ENCODE results near the gene USPL1.

USPL1 gene

DNA sequence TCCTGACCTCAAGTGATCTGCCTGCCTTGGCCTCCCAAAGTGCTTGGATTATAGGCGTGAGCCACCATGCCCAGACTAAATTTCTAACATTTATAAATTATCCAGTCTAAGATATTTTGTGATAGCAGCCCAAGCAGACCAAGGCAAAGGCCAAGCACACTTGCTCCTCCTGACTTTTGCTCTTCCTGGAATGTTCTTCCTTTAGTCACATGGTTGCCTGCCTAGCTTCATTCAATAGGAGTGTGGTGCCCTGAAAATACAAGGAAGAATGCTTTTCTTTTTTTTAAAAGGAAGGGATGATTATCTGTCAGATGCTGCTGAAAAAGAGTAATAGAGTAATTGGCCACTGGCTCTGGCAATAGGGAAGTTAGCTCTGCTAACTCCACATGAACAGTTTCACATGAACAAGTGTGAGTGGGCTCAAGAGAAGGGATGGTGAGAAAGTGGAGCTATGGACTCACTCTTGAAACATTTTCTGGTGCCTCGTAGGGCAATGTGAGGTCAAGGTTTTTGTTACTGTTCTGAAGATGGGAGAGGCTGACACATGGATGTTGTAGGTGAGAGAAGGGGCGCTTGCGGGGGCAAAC is 47.1 kb downstream of the USPL1 start:
- DNase-seq, result no peak

DNA sequence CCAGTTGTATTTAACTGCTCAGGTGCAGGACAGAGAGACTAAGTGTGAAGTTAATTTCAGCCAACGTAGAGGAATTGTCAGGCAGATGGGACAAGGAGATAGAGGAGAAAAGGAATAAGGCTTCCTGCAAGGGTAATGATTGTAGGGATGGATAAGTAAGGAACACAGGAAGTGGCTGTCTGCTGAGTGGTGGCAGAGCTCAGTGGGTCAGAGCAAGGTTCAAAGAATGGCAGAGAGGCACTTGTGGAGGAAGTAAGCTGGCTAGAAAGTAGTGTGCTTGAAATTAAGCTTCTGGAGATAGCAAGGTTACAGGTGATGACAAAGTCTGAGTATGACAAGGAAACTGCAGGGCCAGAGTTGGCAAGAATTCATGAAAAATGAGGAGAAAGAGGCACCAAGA is 47.9 kb downstream of the USPL1 start:
- no peak for DNase-seq

GRCh38 chr13:30666113-30666512 is 48.4 kb downstream of the USPL1 start:
- DNase-seq, result no peak

DNA sequence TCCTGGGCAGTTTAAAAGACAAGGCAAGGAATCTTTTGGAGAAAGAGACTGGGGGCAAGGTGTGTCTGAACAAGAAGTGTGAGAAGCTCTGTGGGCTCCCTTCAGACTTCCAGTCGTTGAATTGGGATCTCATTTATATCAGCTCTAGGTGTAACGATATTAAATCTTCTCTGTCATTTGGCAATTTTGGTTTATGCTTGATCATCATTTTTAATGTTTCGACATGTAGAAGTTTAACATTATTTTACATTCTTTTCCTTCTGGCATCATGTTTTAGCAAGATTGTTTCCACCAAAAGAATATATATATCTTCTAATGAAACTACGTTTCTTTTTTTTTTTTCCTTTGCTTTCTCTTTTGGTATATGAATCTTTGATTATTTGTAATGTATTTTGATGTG is 49.3 kb downstream of the USPL1 start:
- DNase-seq, result no peak

GRCh38 chr13:30668312-30668711 is 50.6 kb downstream of the USPL1 start:
- DNase-seq, result no peak

- no peak for DNase-seq
Measured at GRCh38 chr13:30671271-30671815, 53.6 kb downstream of the USPL1 start.

DNA sequence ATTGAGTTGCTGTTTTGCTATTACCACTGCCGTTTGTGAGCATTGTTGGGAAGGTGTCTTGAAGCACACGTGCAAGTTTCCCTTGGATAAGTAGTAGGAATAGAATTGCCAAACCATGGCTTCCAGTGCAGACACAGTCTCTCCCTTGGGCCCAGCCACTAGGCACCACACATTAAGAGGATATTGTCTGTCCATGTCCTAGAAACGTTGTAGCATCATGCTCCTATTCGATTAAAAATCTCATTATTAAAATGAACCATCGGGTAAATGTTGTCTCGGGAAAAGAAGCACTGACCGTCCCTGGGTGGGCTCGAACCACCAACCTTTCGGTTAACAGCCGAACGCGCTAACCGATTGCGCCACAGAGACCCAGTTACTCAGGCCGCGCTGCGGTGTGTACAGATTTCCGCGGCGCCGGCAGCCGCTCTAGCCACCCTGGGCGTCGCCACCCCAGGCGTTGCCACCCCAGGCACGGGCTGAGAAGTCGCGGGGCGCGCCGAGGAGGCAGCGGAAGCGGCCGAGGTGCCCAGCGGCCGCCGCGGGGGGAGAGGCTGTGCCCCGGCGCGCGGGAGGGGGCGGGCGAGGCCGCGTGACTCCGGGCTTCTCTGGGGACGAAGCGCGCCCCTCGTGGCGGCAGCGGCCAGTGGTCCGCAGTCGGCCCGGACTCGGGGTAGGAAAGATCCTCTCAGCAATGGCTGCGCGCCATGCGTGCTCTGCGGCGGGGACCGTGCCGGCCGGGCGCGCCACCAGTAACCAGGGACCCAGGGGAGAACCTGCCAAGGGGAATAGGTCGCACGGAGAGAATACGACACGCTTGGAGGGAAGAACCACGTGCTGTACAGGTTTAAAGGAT is 56.2 kb downstream of the USPL1 start:
- DNase-seq, result peak; percentile 94

DNA sequence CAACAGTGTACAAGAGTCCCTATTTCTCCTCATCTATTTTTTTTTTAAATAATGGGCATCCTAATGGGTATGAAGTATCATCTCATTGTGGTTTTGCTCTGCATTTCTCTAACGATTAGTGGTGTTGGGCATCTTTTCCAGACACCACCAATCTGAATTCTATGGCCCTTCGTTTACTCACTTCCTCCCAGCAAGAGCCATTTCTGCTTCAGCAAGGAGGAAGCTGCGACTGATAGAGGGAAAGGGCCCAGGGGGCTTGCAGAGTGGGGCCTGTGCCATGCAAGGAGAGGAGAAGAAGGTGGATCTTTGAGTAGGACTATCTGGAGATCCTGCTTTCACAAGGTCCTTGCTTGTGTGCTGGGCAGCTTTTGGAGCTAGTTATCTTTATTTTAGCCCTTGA is 58.0 kb downstream of the USPL1 start:
- no peak for DNase-seq

- no peak for DNase-seq
Measured at GRCh38 chr13:30676672-30677071, 59.0 kb downstream of the USPL1 start.

DNA sequence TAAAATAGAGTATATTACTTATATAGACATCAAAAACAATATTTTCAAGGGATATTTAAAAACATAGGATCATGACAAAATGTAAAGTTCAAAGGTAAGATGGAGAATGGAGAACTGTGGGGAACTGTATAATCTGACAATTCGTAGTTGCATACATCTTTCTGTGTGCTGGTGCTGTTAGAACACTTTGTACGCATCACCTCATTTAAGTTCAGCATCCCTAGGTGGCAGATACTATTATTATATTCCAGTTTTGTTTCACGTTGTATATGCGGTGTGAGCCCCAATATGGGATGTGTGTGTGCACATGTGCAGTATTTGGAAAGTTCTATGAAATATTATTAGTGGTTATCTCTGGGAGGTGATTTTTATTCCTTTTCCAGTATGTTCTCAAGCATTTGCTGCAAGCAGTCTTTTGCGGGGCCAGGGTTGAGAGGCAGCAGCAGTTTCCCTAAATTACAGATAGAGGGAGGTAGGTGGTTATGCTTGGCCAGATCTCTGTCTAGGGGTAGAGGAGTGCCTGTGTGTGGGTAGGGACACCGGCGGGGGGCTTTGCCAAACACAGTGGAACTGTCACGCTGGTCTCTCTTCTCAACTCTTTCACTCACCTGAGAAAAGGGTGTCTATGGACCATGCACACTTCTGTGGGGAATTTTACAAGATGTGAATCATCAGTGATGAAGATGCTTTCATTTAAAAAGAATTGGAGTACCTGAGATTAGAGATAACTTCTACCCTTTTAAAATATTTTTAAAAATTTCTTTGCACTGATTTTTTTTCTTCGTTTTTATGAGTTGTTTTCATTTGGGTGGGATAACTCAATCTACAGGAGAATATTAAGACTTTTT is 62.0 kb downstream of the USPL1 start:
- peak; percentile 52 for DNase-seq

DNA sequence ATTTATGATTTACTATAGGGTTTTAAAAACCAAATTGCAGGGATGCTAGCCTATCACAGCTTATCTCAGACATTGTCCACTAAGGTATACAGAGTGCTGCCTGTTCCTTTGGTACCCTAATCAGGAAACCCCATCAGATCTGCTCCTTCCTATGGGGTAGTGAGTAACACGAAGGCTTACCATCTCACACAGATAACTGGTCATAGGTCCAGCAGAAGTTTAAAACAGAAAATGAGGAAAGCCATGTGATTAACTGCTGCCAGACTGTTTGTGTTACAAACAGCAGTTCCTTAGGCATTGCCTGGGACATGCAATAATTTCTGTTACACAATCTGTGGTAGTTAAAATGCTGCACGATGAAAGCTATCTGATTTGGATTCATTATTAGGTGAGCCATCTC is 64.1 kb downstream of the USPL1 start:
- no peak for DNase-seq

GRCh38 chr13:30685320-30685859 is 67.7 kb downstream of the USPL1 start:
- DNase-seq, result no peak

- no peak for DNase-seq
Measured at GRCh38 chr13:30685987-30686386, 68.3 kb downstream of the USPL1 start.

- DNase-seq, result no peak
Measured at GRCh38 chr13:30687601-30688000, 69.9 kb downstream of the USPL1 start.

GRCh38 chr13:30689752-30690151 is 72.0 kb downstream of the USPL1 start:
- DNase-seq, result no peak

DNA sequence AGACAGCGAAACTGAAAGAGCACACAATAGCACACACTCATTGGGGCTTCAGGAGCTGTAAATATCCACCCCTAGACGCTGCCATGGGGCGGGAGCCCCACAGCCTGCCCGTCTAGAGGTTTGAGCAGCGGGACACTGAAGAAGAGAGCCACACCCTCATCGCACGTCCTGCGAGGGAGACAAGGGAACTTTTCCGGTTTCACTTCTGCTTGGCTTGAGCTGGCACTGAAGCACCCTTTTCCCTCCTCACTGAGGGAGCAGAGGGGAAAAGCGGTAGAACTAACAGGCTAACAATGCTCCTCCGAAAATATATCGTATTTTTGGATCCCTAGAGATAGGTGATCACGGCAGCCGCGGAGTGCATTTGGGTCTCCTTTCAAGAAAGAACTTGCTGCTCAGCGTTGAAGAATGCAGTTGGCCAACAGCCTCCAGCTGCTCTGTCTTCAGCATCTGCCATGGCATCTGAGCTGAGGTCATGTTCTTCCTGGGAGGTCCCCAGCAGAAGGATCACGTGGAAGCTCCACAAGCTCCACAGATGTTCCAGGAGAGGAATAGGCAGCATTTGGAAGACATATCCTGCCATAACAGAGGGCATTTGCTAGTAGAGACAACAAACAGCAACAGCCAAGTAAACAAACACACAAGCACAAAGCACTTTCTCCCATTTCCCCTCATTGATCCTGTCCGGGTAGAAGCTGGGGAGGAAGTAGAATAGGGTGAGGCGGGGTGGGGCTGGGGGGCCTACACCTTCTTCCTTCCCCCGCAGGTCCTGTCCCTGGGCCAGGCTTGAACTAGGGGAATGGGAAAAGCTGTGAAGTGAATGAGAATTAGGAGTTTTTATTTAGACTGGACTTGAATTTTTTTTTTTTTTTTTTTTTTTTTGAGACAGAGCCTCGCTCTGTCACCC is 72.8 kb downstream of the USPL1 start:
- peak; percentile 31 for DNase-seq

GRCh38 chr13:30692113-30692512 is 74.4 kb downstream of the USPL1 start:
- DNase-seq, result no peak

DNA sequence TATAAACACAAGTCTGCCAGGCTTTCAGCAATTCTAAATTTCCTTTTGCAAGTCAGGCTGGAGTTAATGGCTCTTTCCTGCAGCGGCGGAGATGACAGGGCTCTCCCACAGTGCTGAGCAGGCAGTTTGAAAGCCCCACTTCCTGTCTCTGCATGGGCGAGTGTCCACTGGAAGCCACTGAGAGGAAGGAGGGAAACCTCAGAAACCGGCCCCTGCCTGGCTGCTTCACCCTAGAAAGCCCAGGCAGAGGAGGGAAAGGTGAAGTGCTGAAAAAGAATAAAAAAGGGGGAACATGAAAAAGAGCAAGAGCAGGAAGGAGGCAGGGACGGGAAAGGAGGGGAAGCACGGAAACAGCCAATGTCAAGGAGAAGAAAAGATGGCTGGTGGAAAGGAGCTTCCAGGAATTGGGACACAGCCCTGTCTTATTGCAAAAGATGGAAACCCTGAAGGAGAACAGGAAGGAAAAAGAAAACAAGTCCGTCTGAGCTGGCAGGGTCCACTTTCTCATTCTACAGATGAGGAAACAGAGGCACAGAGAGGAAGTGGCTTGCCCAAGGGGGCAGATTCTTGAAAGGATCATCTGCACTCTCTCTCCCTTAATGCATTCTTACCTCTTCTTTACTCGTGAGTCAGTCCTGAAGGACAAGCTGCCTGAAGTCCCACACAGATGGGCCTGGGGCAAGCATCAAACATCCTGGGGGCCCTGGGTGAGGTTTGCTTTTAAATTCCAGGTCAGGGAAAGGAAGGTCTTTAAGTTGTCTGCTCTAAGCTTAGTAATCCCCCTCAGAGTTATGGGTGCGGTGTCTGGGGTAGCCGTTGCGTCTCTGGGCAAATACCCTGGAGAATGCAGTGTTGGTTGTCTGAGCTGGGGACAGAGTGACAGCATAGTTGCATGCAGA is 78.8 kb downstream of the USPL1 start:
- no peak for DNase-seq

DNA sequence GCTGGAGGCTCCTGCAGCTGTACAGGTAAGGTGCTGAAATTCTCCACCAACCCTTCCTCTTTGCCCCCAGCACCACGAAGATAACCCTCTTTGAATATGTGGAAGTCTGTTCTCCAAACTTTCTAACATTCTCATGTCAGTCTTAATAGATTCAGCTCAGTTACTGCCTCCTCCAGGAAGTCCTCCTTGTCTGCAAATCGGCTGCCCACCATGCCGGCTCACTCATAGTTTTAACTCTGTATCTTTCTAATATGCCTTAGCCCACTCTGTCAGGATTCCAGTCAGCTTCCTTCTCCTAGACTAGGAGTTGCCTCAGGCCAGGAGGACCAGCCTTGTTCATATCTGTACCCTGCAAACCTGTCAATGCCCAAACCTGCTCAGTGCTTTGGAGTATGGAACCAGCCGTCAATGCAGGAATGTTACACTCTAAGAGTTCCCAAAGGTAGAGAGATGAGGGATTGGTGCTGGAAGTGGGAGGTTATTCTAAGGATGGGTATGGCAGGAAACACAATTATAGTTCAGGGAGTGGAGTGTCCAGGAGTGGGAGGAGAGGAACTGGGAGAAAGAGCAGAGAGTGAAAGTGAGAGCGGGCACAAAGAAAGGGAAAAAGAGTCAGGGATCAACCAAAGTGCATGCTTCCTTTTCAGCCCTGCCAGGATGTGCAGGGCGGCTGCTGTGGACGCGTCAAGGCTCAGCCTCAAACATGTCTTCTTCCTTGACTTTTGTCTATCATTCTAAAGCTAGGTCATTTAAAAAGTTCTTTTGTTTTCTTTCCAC is 79.6 kb downstream of the USPL1 start:
- no peak for DNase-seq

GRCh38 chr13:30697996-30698401 is 80.3 kb downstream of the USPL1 start:
- no peak for DNase-seq

All from CD4-positive, alpha-beta T cell treated with Interleukin-21 for 1 hour (primary cell).